ENCODE data around the gene PHRF1.

PHRF1 gene

GRCh38 chr11:537622-538430 is 38.4 kb upstream of the PHRF1 start:
- DNase-seq = no peak

- DNase-seq = no peak
Measured at GRCh38 chr11:538431-539051, 37.7 kb upstream of the PHRF1 start.

- DNase-seq = no peak
Measured at GRCh38 chr11:539971-540481, 36.2 kb upstream of the PHRF1 start.

- no peak for DNase-seq
Measured at GRCh38 chr11:540583-541432, 35.5 kb upstream of the PHRF1 start.

- DNase-seq = no peak
Measured at GRCh38 chr11:541433-541885, 34.8 kb upstream of the PHRF1 start.

- no peak for DNase-seq
Measured at GRCh38 chr11:544817-545166, 31.5 kb upstream of the PHRF1 start.

- no peak for DNase-seq
Measured at GRCh38 chr11:545171-545570, 31.1 kb upstream of the PHRF1 start.

GRCh38 chr11:548700-549603 is 27.3 kb upstream of the PHRF1 start:
- no peak for DNase-seq

GRCh38 chr11:550021-550745 is 26.1 kb upstream of the PHRF1 start:
- no peak for DNase-seq

- no peak for DNase-seq
Measured at GRCh38 chr11:550746-551085, 25.6 kb upstream of the PHRF1 start.

- DNase-seq = no peak
Measured at GRCh38 chr11:551131-551530, 25.1 kb upstream of the PHRF1 start.

- no peak for DNase-seq
Measured at GRCh38 chr11:551596-551995, 24.7 kb upstream of the PHRF1 start.

GRCh38 chr11:553083-553987 is 22.9 kb upstream of the PHRF1 start:
- no peak for DNase-seq

- no peak for DNase-seq
Measured at GRCh38 chr11:553988-554340, 22.3 kb upstream of the PHRF1 start.

- DNase-seq = peak; percentile 73
Measured at GRCh38 chr11:554428-555226, 21.6 kb upstream of the PHRF1 start.

- no peak for DNase-seq
Measured at GRCh38 chr11:555227-555779, 21.0 kb upstream of the PHRF1 start.

- no peak for DNase-seq
Measured at GRCh38 chr11:555780-556661, 20.2 kb upstream of the PHRF1 start.

- no peak for DNase-seq
Measured at GRCh38 chr11:556662-557256, 19.5 kb upstream of the PHRF1 start.

All from CD4-positive, alpha-beta T cell treated with Interleukin-4 for 4 hours (primary cell).